HG03103 (cell line): ENCODE measurements around the gene RSPH9.
A peak's percentile ranks its signal among the peaks of the same experiment; 100 is the strongest.
"Not testable (repeated sequence)": the region's sequence is repeated elsewhere in the genome, so short reads cannot be mapped to it uniquely, and the experiment has no call there.

Experiments used
- ATAC-seq: cut with Tn5 transposase; IDR thresholded peaks from one replicate; pipeline ENCODE4 v1.9.1; 2021; ENCODE audit warnings: low read depth; ENCODE audit not compliant: unreplicated experiment

The RSPH9 gene

GRCh38 chr6:43628393-43629103 is 16.3 kb upstream of the RSPH9 start:
- no peak for ATAC-seq

GRCh38 chr6:43629104-43629504 is 15.7 kb upstream of the RSPH9 start, which contains the start of gene GTPBP2:
TSS of gene GTPBP2 (minus strand) at chr6:43629264. CDS start at chr6:43629162, 102 bp downstream.
- peak; percentile 82 for ATAC-seq

GRCh38 chr6:43629505-43630300 is 15.1 kb upstream of the RSPH9 start:
- ATAC-seq, result peak; percentile 55

DNA sequence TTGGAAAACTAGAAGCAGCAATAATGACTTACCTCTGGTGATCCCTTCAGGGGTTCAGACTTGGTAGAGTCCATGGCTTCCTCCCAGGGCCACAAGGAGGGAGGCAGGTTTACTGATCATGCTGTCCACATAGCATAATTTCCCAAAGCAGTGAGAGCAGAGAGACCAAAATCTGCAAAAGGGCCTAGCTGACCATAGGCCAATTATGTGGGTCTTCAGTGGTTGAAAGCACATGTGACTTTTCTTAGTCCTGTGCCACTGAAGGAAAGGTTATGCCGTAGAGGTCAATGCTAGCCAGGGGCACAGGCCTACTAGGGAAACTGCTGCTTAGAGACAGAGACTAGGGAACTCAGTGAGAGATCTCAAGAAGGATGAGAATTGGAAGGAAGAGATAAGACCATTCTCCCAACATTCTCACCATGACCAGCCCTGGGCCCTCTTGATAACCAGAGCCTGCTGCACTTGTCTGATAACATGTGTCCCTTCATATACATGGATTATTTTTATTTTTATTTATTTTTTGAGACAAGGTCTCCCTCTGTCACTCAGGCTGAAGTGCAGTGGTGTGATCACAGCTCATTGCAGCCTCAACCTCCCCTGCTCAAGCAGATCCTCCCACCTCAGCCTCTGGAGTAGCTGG is 13.7 kb upstream of the RSPH9 start:
- ATAC-seq, result no peak

DNA sequence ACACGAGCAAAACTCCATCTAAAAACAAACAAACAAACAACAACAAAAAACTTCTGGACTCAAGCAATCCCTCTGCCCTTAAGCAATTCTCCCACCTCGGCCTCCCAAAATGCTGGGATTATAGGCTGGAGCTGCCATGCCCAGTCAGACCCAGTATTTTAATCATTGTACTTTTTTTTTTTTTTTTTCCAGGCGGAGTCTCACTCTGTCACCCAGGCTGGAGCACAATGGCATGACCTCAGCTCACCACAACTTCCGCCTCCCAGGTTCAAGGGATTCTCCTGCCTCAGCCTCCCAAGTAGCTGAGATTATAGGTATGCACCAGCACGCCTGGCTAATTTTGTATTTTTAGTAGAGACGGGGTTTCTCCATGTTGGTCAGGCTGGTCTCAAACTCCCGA is 11.8 kb upstream of the RSPH9 start:
- ATAC-seq, result not testable (repeated sequence)

DNA sequence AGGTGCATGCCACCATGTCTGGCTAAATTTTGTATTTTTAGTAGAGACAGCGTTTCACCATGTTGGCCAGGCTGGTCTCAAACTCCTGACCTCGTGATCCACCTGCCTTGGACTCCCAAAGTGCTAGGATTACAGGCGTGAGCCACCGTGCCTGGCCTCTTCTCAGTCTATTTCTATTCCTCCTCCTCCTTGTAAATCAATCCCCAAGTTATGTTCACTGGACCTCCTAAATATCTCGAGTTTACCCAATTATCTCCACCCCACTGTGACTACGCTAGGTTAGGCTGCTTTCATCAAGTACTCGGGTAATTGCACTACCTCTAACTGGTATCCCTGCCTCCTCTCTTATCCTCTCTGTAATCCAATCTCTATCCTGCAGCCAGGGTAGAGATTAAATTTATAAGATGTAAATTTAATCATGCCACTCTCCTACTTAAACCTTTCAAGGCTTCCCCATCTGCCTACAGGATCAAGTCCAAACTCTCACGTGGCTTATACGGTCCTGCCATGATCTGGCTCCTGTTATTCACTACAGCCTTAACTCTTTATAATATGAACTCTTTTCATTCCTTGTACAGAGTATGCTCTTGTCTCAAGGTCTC is 10.0 kb upstream of the RSPH9 start:
- no peak for ATAC-seq

DNA sequence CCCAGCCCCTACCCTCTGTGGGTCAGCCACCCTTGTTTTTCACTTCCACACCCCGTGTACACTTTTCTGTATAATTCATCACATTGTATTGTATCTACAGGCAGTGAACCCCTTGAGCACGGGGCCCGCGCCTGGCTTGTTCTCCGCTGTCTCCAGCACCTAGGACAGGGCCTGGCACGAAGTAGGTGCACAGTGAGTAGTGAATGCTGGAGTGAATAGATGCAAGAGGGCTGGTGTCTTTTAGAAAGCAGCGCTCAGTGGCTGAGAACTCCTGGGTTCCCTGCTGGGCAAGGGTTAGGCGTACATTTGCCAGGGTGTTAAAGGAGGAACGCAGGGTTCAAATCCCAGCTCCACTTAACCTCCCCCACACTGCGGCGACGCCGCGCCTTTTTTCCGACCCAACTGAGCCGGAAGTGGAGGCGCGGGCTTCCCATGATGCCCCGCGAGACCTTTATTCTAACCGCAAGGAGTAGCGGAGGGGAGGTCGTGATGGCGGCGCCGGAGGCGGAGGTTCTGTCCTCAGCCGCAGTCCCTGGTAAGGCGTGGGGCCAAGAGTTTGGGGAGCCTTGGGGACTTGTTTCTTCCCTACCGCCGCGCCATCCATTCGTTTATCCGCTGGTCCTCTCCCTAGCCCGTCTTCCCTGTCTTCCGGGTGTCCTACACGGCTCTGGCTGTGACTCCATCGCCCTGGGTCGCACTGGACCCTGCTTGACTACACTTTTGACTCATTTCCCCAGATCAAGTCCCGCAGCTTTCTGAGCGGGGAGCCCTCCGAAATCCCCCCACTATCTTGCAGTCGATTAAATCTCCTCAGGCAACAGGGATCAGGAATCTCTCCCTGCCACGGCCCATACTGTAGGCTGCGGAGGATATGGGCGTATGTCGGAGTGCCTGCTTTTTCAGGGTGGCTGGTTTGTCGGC is 9.2 kb upstream of the RSPH9 start, which contains the start of gene MAD2L1BP:
TSS of gene MAD2L1BP (plus strand) at position 454 of the 921 bp plus-strand sequence. CDS start at position 490, 36 bp downstream.
- peak; percentile 68 for ATAC-seq

DNA sequence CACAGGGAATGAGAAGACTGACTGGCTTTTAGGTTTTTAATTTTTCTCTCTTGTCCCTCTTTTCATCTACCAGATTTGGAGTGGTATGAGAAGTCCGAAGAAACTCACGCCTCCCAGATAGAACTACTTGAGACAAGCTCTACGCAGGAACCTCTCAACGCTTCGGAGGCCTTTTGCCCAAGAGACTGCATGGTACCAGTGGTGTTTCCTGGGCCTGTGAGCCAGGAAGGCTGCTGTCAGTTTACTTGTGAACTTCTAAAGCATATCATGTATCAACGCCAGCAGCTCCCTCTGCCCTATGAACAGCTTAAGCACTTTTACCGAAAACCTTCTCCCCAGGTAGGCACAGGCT is 8.6 kb upstream of the RSPH9 start:
- peak; percentile 11 for ATAC-seq

GRCh38 chr6:43639984-43640800 is 4.6 kb upstream of the RSPH9 start:
- ATAC-seq, result no peak

GRCh38 chr6:43645613-43645964 is 753 bp downstream of the RSPH9 start:
- no peak for ATAC-seq

DNA sequence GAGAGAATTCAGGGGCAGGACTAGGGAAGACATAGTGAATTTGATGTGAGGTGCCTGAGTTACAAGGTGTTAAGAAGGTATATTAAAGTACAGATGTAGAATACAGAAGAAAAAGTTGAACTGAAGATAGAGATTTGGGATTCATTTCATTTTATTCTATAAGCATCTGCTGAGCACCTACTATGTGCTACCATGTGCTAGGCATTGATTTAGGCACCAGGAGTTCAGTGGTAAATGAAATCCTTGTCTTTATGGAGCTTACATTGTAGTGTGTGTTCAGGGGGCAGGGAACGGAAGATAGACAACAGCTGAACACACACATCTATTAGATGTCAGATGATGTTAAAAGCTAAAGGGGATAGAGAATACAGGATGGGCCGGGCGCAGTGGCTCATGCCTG is 2.8 kb downstream of the RSPH9 start:
- ATAC-seq, result no peak

GRCh38 chr6:43648248-43648647 is 3.4 kb downstream of the RSPH9 start:
- no peak for ATAC-seq

- ATAC-seq, result not testable (repeated sequence)
These were observed 8.0 kb downstream of the RSPH9 start for GRCh38 chr6:43652822-43653221.

- ATAC-seq, result no peak
These were observed 12.5 kb downstream of the RSPH9 start for GRCh38 chr6:43657221-43657802.

DNA sequence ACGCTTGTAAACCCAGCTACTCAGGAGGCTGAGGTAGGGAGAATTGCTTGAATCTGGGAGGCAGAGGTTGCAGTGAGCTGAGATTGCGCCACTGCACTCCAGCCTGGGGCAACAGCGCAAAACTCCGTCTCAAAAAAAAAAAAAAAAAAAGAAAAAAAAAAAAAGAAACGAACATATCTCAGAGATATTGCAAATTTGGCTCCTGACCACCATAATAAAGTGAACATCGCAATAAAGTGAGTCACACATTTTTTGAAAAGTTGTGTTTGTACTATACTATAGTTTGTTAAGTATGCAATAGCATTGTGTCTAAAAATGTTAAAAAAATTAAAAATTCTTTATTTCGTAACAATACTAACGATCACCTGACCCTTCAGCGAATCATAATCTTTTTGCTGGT is 13.3 kb downstream of the RSPH9 start:
- no peak for ATAC-seq

DNA sequence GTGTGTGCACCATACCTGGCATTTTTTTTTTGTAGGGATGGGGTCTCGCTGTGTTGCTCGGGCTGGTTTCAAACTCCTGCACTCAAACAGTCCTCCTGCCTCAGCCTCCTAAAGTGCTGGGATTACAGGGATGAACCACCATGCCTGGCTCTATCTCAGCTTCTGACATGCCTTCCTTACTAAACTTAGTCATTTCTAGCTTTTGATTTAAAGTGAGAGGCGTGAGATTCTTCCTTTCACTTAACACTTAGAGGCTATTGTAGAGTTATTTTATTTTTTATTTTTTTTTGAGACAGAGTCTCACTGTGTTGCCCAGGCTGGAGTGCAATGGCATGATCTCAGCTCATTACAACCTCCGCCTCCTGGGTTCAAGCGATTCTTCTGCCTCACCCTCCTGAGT is 18.1 kb downstream of the RSPH9 start:
- ATAC-seq, result not testable (repeated sequence)

- ATAC-seq, result no peak
These were observed 20.5 kb downstream of the RSPH9 start for GRCh38 chr6:43665376-43665775.

DNA sequence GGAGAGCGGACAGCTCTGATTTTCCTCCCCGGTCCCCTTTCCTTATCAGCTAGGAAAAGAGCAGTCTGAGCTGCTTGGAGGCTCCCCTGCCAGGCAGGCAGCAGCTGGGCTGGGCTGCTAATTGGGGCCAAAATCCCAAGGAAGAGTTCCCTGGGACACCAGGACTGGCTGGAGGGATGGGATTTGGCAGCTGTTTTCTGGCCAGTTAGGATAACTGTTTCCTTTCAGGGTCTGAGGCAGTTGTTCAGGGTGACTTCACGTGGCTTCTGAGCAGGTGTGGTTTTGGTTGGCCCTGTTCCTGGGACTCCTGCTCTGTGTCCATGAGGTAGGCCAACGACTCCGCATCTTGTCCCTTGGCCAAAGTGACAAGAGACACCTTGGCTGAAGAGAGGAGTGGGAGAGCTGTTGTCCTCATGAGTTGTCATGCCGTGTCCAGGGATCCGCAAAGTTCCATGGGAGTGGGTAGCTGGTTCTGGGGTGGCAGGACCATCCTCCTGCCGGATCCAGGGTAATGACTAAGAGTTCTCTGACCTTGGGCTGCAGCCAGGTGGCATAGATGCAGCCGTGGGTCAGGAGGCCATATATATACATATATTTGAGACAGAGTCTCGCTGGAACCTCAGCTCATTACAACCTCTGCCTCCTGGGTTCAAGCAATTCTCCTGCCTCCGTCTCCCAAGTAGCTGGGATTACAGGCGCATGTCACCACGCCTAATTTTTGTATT is 21.5 kb downstream of the RSPH9 start:
- no peak for ATAC-seq
